ENCODE results near the gene NOTCH1. TPM values are rescaled to one million over a fixed set of nuclear protein-coding genes. Genes with fewer than 3 reads are reported as not detected.

NOTCH1 gene
- total and polyA plus RNA-seq, 5 donors from 2014 or later: 1.2 to 52.3 (median 1.6) TPM

DNA sequence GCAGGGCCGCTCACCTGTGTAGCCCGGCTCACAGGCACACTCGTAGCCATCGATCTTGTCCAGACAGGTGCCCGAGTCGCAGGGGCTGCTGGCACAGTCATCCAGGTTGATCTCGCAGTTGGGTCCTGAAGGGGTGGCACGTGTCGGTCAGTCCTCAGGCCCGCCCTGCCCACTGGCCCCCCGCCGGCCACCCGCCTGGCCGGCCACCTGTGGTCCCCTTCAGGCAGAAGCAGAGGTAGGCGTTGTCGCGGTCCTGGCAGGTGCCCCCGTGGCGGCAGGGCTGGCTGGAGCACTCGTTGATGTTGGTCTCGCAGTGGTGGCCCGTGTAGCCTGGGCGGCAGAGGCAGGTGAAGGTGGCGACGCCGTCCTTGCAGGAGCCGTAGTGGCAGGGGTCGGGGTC is 30.6 kb downstream of the NOTCH1 start:
- H3K27me3 ChIP-seq (ENCODE audit: control insufficient read depth, insufficient read depth, low read length): no peaks in the 10 kb centered on the region
- Mint-ChIP-seq H3K36me3 (no peaks in the 10 kb centered on the region), H3K9me3 (no peaks in the 10 kb centered on the region), H3K4me3 (no peak overlapping the region), H3K27ac (peak overlapping the region in 1 of 3 donors; percentile 43), H3K4me1 (no peaks in the 10 kb centered on the region), H3K27me3 (no peaks in the 10 kb centered on the region)
- no peak overlapping the region for H3K27ac ChIP-seq (ENCODE audit: insufficient read depth, low read length, poor library complexity, severe bottlenecking)
- H3K36me3 ChIP-seq (ENCODE audit: control insufficient read depth, insufficient read depth, low read length): peaks cover 49% of the 10 kb centered on the region
- H3K9me3 ChIP-seq (ENCODE audit: control insufficient read depth in 2 of 2, low read length in 2 of 2): no peaks in the 10 kb centered on the region
- H3K4me3 ChIP-seq (ENCODE audit: low read depth, low read length): no peak overlapping the region
- ATAC-seq (ENCODE audit: low read depth in 2 of 2) (no peak), DNase-seq (no peak)
- H3K4me1 ChIP-seq (ENCODE audit: control insufficient read depth, insufficient read depth, low read length, poor library complexity, severe bottlenecking): no peaks in the 10 kb centered on the region

DNA sequence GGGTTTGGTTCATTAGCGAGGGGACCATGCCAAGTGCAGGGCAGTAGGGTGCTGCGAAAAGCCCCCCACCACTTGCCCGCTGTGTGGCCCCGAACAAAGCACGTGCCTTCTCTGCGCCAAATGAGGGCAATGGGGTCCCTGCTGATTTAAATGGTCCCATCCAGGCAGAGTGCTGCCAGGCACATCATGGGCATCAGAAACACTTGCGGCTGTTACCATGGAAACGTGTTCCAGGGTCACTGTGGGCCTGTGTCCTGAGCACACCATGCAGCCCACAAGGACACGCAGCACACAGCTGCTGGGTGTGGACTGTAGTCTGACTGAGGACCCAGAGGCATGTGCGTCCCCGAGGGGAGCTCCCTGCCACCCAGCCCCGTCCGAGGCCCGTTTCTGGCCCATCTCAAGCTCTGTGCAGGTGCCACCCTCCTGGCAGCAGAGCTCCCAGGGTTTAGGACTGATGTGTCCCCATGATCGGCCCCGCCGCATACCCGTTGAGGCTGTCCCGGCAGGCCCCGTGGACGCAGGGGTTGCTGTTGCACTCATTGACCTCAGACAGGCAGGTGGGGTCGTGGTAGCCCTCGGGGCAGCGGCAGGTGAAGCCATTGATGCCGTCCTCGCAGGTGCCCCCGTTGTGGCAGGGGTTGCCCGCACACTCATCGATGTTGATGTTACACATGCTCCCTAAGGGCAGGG is 31.7 kb downstream of the NOTCH1 start:
- Histone ChIP-seq H3K27me3 (ENCODE audit: control insufficient read depth, insufficient read depth, low read length) (no peaks in the 10 kb centered on the region), H3K27ac (ENCODE audit: insufficient read depth, low read length, poor library complexity, severe bottlenecking) (no peak overlapping the region), H3K4me1 (ENCODE audit: control insufficient read depth, insufficient read depth, low read length, poor library complexity, severe bottlenecking) (no peaks in the 10 kb centered on the region), H3K36me3 (ENCODE audit: control insufficient read depth, insufficient read depth, low read length) (peaks cover 59% of the 10 kb centered on the region), H3K4me3 (ENCODE audit: low read depth, low read length) (no peak overlapping the region), H3K9me3 (ENCODE audit: control insufficient read depth in 2 of 2, low read length in 2 of 2) (no peaks in the 10 kb centered on the region)
- no peaks in the 10 kb centered on the region for H3K9me3 Mint-ChIP-seq
- no peaks in the 10 kb centered on the region for H3K36me3 Mint-ChIP-seq
- no peak for DNase-seq
- H3K4me1 Mint-ChIP-seq: no peaks in the 10 kb centered on the region
- no peak overlapping the region for H3K27ac Mint-ChIP-seq
- no peak overlapping the region for H3K4me3 Mint-ChIP-seq
- H3K27me3 Mint-ChIP-seq: no peaks in the 10 kb centered on the region
- ATAC-seq (ENCODE audit: low read depth in 2 of 2): no peak

DNA sequence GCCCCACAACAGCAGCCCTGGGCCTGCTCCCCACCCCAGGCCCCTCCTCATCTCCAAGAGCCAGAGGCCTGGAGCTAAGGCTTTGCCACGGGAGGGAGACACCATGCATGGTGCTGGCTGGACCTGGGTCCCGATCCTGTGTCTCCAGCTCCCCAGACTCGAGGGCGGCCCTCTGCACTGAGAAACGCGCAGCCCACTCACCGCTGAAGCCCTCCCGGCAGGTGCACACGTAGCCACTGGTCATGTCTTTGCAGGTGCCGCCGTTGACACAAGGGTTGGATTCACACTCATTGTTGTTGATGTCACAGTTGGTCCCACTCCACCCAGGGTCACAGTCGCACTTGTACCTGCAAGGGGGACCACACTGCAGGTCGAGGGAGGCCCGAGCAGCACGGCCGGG is 32.7 kb downstream of the NOTCH1 start:
- H3K4me3 Mint-ChIP-seq: no peak overlapping the region
- no peaks in the 10 kb centered on the region for H3K27me3 ChIP-seq (ENCODE audit: control insufficient read depth, insufficient read depth, low read length)
- DNase-seq (no peak), ATAC-seq (ENCODE audit: low read depth in 2 of 2) (no peak)
- H3K4me3 ChIP-seq (ENCODE audit: low read depth, low read length): no peak overlapping the region
- H3K4me1 ChIP-seq (ENCODE audit: control insufficient read depth, insufficient read depth, low read length, poor library complexity, severe bottlenecking): no peaks in the 10 kb centered on the region
- H3K27me3 Mint-ChIP-seq: no peaks in the 10 kb centered on the region
- H3K27ac ChIP-seq (ENCODE audit: insufficient read depth, low read length, poor library complexity, severe bottlenecking): no peak overlapping the region
- no peaks in the 10 kb centered on the region for H3K9me3 ChIP-seq (ENCODE audit: control insufficient read depth in 2 of 2, low read length in 2 of 2)
- H3K27ac Mint-ChIP-seq: peak overlapping the region in 1 of 3 donors; percentile 48
- no peaks in the 10 kb centered on the region for H3K9me3 Mint-ChIP-seq
- H3K36me3 Mint-ChIP-seq: no peaks in the 10 kb centered on the region
- peaks cover 61% of the 10 kb centered on the region for H3K36me3 ChIP-seq (ENCODE audit: control insufficient read depth, insufficient read depth, low read length)
- H3K4me1 Mint-ChIP-seq: no peaks in the 10 kb centered on the region

DNA sequence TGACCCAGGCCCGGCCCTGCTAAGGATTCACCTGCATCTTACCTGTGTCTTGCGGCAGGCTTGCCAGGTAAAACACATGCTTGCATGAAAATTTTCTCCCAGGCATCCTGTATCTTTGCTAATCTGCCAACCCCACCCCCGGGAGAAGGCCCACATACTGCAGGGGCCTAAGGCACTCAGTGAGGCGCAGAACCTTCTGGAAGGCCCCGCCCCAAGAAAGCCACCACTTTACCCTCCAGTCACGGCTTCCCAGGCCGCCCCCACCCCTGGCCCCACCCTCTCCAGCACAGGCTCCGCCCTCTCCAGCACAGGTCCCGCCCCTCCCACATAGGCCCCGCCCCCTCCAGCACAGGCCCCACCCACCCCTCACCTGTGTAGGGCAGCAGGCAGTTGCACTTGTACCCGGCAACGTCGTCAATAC is 33.2 kb downstream of the NOTCH1 start:
- Mint-ChIP-seq H3K27me3 (no peaks in the 10 kb centered on the region), H3K9me3 (no peaks in the 10 kb centered on the region), H3K4me1 (no peaks in the 10 kb centered on the region), H3K27ac (no peak overlapping the region), H3K36me3 (no peaks in the 10 kb centered on the region), H3K4me3 (no peak overlapping the region)
- ATAC-seq (ENCODE audit: low read depth in 2 of 2) (peak; percentile 29 to 44), DNase-seq (no peak)
- peaks cover 62% of the 10 kb centered on the region for H3K36me3 ChIP-seq (ENCODE audit: control insufficient read depth, insufficient read depth, low read length)
- H3K27ac ChIP-seq (ENCODE audit: insufficient read depth, low read length, poor library complexity, severe bottlenecking): no peak overlapping the region
- H3K9me3 ChIP-seq (ENCODE audit: control insufficient read depth in 2 of 2, low read length in 2 of 2): no peaks in the 10 kb centered on the region
- no peaks in the 10 kb centered on the region for H3K27me3 ChIP-seq (ENCODE audit: control insufficient read depth, insufficient read depth, low read length)
- no peaks in the 10 kb centered on the region for H3K4me1 ChIP-seq (ENCODE audit: control insufficient read depth, insufficient read depth, low read length, poor library complexity, severe bottlenecking)
- no peak overlapping the region for H3K4me3 ChIP-seq (ENCODE audit: low read depth, low read length)

DNA sequence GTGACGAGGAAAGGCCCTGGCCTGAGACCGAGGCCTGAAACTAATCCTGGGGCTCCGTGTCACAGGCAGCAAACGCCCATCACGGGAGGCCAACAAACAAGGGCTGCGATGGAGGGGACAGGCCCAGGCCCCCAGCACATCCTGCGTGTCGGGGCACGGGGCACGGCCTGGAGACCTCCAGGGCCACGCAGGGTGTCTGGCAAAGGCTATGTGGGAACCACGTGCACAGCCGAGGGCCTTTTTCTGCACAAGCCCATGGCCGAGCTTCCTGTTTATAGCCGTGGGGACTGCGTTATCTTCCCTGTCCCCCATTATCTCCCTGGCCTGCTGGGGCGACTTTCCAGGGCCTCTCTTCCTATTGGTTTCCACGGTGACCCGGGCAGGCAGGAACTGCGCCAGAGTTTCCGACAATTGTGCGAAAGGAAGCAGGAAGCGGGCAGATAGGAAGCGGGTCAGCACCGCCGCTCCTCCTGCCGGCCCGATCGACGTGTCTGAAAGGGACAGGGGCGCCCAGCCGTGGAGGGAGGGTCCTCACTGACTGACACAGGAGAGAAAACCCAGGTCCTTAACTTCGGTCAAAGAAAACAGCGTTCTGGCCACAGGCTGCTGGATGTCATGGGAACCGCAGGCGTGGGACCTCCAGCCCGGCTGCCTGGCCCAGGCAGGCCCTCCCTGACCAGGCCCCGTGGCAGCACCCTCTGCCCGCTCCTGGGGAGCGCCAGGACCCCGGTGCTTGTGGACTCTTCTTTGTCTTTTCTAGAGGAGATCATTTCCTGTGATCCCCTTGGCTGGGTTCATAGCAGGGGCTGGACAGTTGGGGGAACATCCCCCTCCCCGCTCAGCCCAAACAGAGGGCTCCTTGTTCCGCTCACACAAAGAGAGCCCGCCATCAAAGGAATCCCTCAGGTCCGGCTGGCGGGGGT is 33.9 kb downstream of the NOTCH1 start:
- Histone ChIP-seq H3K27ac (ENCODE audit: insufficient read depth, low read length, poor library complexity, severe bottlenecking) (no peak overlapping the region), H3K36me3 (ENCODE audit: control insufficient read depth, insufficient read depth, low read length) (peaks cover 59% of the 10 kb centered on the region), H3K27me3 (ENCODE audit: control insufficient read depth, insufficient read depth, low read length) (no peaks in the 10 kb centered on the region), H3K9me3 (ENCODE audit: control insufficient read depth in 2 of 2, low read length in 2 of 2) (no peaks in the 10 kb centered on the region), H3K4me3 (ENCODE audit: low read depth, low read length) (no peak overlapping the region), H3K4me1 (ENCODE audit: control insufficient read depth, insufficient read depth, low read length, poor library complexity, severe bottlenecking) (no peaks in the 10 kb centered on the region)
- Mint-ChIP-seq H3K4me1 (no peaks in the 10 kb centered on the region), H3K9me3 (no peaks in the 10 kb centered on the region), H3K4me3 (no peak overlapping the region), H3K36me3 (no peaks in the 10 kb centered on the region), H3K27ac (no peak overlapping the region), H3K27me3 (no peaks in the 10 kb centered on the region)
- ATAC-seq (ENCODE audit: low read depth in 2 of 2): no peak
- DNase-seq: no peak

DNA sequence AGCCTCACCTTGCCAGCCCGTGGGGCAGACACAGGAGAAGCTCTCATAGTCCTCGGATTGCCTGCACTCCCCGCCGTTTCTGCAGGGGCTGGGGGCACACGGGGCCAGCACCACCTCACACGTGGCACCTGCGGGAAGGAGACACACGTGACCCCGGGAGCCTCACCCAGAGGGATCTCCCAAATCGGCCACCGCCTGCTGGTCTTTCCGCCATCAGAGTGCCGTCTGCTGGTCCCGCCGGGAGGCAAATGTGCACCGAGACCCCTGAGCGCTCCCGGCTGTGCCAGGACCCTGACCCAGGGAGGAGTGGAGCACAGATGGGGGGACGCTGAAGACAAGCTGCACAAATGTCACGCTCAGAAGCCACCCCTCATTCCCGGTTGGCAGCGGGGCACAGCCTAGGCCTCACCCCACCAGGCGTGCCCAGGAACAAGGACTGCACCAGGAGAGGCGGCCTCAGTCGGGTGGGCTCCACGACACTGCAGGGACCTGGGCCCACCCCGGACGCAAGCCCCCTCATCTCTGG is 34.6 kb downstream of the NOTCH1 start:
- no peak overlapping the region for H3K27ac ChIP-seq (ENCODE audit: insufficient read depth, low read length, poor library complexity, severe bottlenecking)
- ATAC-seq (ENCODE audit: low read depth in 2 of 2) (no peak), DNase-seq (no peak)
- no peaks in the 10 kb centered on the region for H3K9me3 Mint-ChIP-seq
- peaks cover 60% of the 10 kb centered on the region for H3K36me3 ChIP-seq (ENCODE audit: control insufficient read depth, insufficient read depth, low read length)
- no peak overlapping the region for H3K4me3 Mint-ChIP-seq
- no peak overlapping the region for H3K4me3 ChIP-seq (ENCODE audit: low read depth, low read length)
- no peaks in the 10 kb centered on the region for H3K4me1 ChIP-seq (ENCODE audit: control insufficient read depth, insufficient read depth, low read length, poor library complexity, severe bottlenecking)
- no peaks in the 10 kb centered on the region for H3K27me3 ChIP-seq (ENCODE audit: control insufficient read depth, insufficient read depth, low read length)
- H3K4me1 Mint-ChIP-seq: no peaks in the 10 kb centered on the region
- no peaks in the 10 kb centered on the region for H3K9me3 ChIP-seq (ENCODE audit: control insufficient read depth in 2 of 2, low read length in 2 of 2)
- no peak overlapping the region for H3K27ac Mint-ChIP-seq
- H3K36me3 Mint-ChIP-seq: no peaks in the 10 kb centered on the region
- H3K27me3 Mint-ChIP-seq: no peaks in the 10 kb centered on the region

DNA sequence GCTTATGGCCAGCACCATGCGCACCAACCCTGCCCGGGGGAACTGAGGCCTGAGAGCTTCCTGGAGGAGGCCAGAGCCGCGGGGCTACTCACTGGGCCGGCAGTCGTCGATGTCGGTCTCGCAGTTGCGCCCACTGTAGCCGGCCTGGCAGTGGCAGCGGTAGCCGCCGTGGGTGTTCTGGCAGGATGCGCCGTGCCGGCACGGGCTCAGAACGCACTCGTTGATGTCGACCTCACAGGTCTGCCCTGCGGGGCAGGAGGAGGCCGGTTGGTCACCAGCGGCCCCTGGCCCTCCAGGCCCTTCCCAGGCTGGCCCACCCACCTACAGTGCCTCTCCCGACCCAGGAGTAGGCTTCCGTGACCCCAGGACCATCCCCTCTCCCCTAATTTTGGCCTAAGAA is 35.3 kb downstream of the NOTCH1 start:
- Mint-ChIP-seq H3K27ac (no peak overlapping the region), H3K27me3 (no peaks in the 10 kb centered on the region)
- peaks cover 64% of the 10 kb centered on the region for H3K36me3 ChIP-seq (ENCODE audit: control insufficient read depth, insufficient read depth, low read length)

More for the DNA sequence above, 35.3 kb downstream of the NOTCH1 start:
- ATAC-seq (ENCODE audit: low read depth in 2 of 2) (no peak), DNase-seq (no peak)
- no peak overlapping the region for H3K4me3 Mint-ChIP-seq
- H3K9me3 Mint-ChIP-seq: no peaks in the 10 kb centered on the region
- no peaks in the 10 kb centered on the region for H3K4me1 Mint-ChIP-seq
- Histone ChIP-seq H3K27ac (ENCODE audit: insufficient read depth, low read length, poor library complexity, severe bottlenecking) (no peak overlapping the region), H3K9me3 (ENCODE audit: control insufficient read depth in 2 of 2, low read length in 2 of 2) (no peaks in the 10 kb centered on the region), H3K27me3 (ENCODE audit: control insufficient read depth, insufficient read depth, low read length) (no peaks in the 10 kb centered on the region), H3K4me3 (ENCODE audit: low read depth, low read length) (no peak overlapping the region), H3K4me1 (ENCODE audit: control insufficient read depth, insufficient read depth, low read length, poor library complexity, severe bottlenecking) (no peaks in the 10 kb centered on the region)
- no peaks in the 10 kb centered on the region for H3K36me3 Mint-ChIP-seq
